T-helper 22 cell (primary cell): ENCODE data around the gene CEACAM7.

Experiments used
- DNase-seq: peaks from one replicate; pipeline ENCODE4 v3.0.0-alpha.2; 2020; ENCODE audit warnings: low read depth

The CEACAM7 gene

DNA sequence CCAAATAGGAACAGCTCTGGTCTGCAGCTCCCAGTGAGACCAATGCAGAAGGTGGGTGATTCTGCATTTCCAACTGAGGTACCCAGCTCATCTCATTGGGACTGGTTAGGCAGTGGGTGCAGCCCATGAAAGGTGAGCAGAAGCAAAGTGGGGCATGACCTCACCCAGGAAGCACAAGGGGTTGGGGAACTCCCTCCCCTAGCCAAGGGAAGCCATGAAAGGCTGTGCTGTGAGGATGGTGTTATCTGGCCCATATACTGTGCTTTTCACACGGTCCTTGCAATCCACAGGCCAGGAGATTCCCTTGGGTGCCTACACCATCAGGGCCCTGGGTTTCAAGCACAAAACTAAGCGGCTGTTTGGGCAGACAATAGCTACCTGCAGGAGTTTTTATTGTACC lies 31.3 kb downstream of the CEACAM7 start:
- peak; percentile 44 for DNase-seq

DNA sequence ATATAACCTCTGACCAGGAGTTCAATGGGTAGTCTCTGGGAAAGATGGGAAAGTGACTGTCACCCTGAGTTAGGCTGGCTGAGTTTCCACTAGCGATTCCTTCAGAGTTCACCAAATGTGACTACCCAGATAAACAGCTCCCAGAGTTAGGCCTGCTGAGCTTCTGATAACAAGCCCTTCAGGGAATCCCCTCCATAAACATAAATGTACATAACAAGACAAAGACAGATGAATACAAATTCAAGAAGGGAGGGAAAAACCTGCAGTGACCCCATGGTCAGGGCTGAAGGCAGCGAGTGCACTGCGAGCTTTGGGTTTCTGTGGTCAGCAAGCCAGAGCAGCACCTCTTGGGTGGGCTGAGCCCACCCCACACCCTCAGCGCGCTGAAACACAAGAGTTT lies 35.8 kb downstream of the CEACAM7 start:
- DNase-seq: no peak

DNA sequence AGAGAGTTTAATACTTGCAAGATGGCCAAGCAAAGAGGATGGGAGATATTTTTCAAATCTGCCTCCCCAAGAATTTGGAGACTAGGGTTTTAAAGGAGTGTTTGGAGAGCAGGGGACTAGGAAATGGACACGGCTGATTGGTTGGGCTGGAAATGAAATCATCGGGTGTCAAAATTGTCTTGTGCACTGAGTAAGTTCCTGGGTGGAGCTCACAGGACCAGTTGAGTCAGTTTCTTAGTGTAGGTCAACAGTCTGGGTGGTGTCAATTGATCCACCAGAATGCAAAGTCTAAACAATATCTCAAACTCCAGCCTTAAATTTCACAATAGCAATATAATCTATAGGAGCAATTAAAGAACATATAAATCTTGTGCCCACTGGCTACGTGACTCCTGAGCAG lies 38.2 kb downstream of the CEACAM7 start:
- DNase-seq: no peak

- no peak for DNase-seq
Observed at GRCh38 chr19:41646589-41647204, 41.4 kb downstream of the CEACAM7 start.

- peak; percentile 36 for DNase-seq
Observed at GRCh38 chr19:41641879-41642485, 46.1 kb downstream of the CEACAM7 start.

GRCh38 chr19:41638641-41639081 lies 49.4 kb downstream of the CEACAM7 start:
- DNase-seq: no peak

GRCh38 chr19:41637484-41637883 lies 50.6 kb downstream of the CEACAM7 start:
- no peak for DNase-seq

DNA sequence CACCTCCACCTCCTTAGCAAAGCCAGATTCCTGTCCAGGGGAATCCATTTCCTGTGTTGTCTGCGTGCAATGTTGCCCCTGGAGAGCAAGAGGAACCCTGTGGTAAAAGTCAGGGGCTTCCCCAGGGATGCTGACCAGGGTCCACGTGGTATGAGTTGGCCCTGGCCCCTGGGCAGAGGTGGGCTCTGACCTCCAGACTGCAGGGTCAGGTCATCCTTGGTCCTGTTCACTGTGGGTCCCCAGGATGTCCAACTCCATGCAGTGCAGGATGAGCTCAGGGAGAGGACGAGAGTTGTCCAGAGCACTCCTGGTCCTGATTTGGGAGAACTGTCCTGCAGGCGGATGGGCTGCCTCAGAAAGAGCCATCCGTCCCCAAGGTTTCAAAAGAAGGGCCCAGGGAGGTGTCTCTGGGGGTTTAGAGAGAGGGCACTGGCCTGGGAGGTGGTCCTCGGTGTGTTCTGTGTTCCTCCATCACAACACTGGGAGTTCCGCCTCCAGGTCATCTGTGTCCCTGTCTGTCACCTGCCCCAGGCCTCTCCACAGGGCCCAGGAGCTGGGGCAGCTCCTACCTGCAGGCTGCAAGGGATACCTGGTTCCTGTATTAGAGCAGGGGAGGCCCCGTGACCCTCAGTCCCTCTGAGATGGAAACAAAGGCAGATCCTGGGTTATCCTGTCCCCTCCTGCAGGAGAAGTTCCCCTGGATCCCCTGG lies 59.9 kb downstream of the CEACAM7 start:
- DNase-seq: no peak

DNA sequence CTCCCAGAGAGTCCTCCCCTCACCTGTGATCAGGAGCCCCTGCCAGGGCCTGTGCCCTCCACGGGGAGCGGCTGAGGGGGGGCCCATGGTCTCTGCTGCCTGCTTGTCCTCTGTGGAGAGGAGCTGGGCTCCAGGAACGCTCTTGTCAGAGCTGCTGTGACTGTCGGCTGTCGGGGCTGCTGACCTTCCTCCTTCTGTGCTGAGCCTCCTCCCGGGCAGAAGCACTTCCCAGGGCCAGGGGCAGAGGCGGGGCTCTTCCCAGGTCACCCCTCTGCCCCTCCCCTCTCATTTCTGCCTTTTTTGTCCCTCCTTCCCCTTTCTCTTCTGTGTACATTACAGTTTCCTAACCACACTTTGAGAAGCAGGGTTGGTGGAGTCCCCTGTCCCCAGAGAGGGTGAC lies 61.2 kb downstream of the CEACAM7 start, which contains the start of gene CEACAM4:
Gene CEACAM4 (minus strand): TSS at position 198 of the 400 bp plus-strand sequence. CDS start 111 bp downstream, at position 87.
- no peak for DNase-seq

GRCh38 chr19:41626278-41626677 lies 61.8 kb downstream of the CEACAM7 start:
- DNase-seq: no peak

DNA sequence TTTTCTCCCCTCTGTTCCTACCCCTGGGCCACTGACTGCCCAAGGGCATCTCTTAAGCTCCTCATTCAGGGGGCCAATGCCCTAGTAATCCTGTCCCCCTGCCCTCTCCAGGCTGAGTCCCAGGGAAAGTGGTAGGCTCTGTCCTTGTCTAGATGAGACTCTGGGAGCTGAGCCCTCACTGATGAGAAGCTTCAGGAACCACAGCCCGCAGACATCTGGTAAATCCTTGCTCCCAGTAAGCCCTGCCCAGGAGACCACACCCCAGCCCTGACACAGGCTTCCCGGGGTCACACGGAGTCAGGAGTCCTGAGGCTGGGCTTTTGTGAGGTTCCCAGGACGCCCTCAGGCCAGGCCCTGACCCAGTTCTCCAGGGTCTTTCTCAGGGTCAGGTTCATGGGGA lies 63.1 kb downstream of the CEACAM7 start:
- DNase-seq: no peak

DNA sequence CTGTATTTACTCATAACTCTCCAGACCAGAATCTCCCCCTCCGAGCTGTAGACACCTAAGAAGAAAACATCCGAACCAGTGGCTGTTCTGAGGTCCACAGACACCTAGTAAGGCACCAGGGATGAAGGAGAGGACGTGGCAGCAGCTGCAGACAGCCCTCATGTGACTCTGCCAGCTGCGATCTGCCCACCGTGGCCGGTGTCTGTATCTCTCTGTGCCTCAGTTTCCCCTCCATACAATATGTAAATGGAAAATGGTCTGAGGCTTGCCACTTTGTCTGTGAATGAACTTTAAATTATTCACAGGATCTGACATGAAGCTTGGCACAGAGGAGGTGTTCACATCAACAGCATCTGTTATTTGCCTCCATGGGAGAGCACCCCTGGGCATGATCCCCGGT lies 63.6 kb downstream of the CEACAM7 start:
- DNase-seq: no peak

- DNase-seq: no peak
Observed at GRCh38 chr19:41623360-41623759, 64.7 kb downstream of the CEACAM7 start.
